NCI-H1105 (cell line): ENCODE results near the gene ANKAR.
"Not testable (repeated sequence)": the region's sequence is repeated elsewhere in the genome, so short reads cannot be mapped to it uniquely, and the experiment has no call there.

Source experiments
- DNase-seq: peaks from one replicate; lab custom pipeline; 2025; lab: John Stamatoyannopoulos, UW

Gene ANKAR

GRCh38 chr2:189709501-189710221, 35.2 kb downstream of the ANKAR start:
- DNase-seq = no peak

GRCh38 chr2:189717593-189717992, 43.1 kb downstream of the ANKAR start:
- DNase-seq = not testable (repeated sequence)

- no peak for DNase-seq
Observed at GRCh38 chr2:189719571-189719970, 45.1 kb downstream of the ANKAR start.

GRCh38 chr2:189723192-189723591, 48.7 kb downstream of the ANKAR start:
- DNase-seq = no peak
